ENCODE data around the gene ELAC1.

- TF ChIP-seq POLR2A (IDR thresholded peaks at IDR 0.05) (no peak), CTCF (IDR thresholded peaks at IDR 0.05) (no peak)
Measured at GRCh38 chr18:50955253-50955652, 12.6 kb upstream of the ELAC1 start.

Measured in esophagus squamous epithelium (tissue), 4 donors.